ENCODE data around the gene FBLN2.

GRCh38 chr3:13520326-13520880 lies 28.5 kb upstream of the FBLN2 start:
- TF ChIP-seq MEF2A (IDR thresholded peaks at IDR 0.05; ENCODE audit: borderline replicate concordance, low read depth), result no peak
- TF ChIP-seq, protein P1, sequence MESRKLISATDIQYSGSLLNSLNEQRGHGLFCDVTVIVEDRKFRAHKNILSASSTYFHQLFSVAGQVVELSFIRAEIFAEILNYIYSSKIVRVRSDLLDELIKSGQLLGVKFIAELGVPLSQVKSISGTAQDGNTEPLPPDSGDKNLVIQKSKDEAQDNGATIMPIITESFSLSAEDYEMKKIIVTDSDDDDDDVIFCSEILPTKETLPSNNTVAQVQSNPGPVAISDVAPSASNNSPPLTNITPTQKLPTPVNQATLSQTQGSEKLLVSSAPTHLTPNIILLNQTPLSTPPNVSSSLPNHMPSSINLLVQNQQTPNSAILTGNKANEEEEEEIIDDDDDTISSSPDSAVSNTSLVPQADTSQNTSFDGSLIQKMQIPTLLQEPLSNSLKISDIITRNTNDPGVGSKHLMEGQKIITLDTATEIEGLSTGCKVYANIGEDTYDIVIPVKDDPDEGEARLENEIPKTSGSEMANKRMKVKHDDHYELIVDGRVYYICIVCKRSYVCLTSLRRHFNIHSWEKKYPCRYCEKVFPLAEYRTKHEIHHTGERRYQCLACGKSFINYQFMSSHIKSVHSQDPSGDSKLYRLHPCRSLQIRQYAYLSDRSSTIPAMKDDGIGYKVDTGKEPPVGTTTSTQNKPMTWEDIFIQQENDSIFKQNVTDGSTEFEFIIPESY (IDR thresholded peaks at IDR 0.05; ENCODE audit: borderline replicate concordance, low read depth), result no peak
- TF ChIP-seq MAX (IDR thresholded peaks at IDR 0.05; ENCODE audit: low read depth), result no peak
- TF ChIP-seq YY1 (IDR thresholded peaks at IDR 0.05; ENCODE audit: low read depth), result no peak
- no peak for TF ChIP-seq EZH2phosphoT487 (IDR thresholded peaks at IDR 0.05; ENCODE audit: borderline replicate concordance, low read depth)

Data from SK-N-SH (cell line).